ENCODE data around the gene NCAPD3.
A peak's percentile ranks its signal among the peaks of the same experiment; 100 is the strongest.
"Not testable (repeated sequence)": the region's sequence is repeated elsewhere in the genome, so short reads cannot be mapped to it uniquely, and the experiment has no call there.

NCAPD3 gene

GRCh38 chr11:134257101-134257500 lies 33.3 kb upstream of the NCAPD3 start:
- Histone ChIP-seq H3K27ac (no peak overlapping the region), H3K36me3 (ENCODE audit: insufficient read depth, low read length) (peaks cover 36% of the 10 kb centered on the region; the same call in 1 of the 2 replicates), H3K9ac (ENCODE audit: insufficient read length) (no peak overlapping the region), H3K9me3 (ENCODE audit: low read depth, low read length) (no peaks in the 10 kb centered on the region), H3K4me3 (no peak overlapping the region)
- TF ChIP-seq FOXP2 (optimal IDR thresholded peaks at IDR 0.05; ENCODE audit: control extremely low read depth, extremely low read length, insufficient read depth) (no peak), POLR2AphosphoS5 (IDR thresholded peaks at IDR 0.05; ENCODE audit: borderline replicate concordance, low read depth, low read length) (no peak), EZH2 (IDR thresholded peaks at IDR 0.05) (no peak)
- DNase-seq (ENCODE audit: low read depth, low spot score) = no peak

GRCh38 chr11:134255184-134255561 lies 31.4 kb upstream of the NCAPD3 start:
- DNase-seq (ENCODE audit: low read depth, low spot score); H3K4me3 ChIP-seq; H3K27ac ChIP-seq; H3K9ac ChIP-seq (ENCODE audit: insufficient read length); H3K9me3 ChIP-seq (ENCODE audit: low read depth, low read length): not testable (repeated sequence)
- H3K36me3 ChIP-seq (ENCODE audit: insufficient read depth, low read length) = peaks cover 22% of the 10 kb centered on the region; the same call in 1 of the 2 replicates

GRCh38 chr11:134254433-134255183 lies 30.8 kb upstream of the NCAPD3 start:
- Histone ChIP-seq H3K27ac (no peak overlapping the region), H3K4me3 (peak overlapping the region; percentile 93), H3K36me3 (ENCODE audit: insufficient read depth, low read length) (peaks cover 23% of the 10 kb centered on the region; the same call in 1 of the 2 replicates), H3K9me3 (ENCODE audit: low read depth, low read length) (no peaks in the 10 kb centered on the region), H3K9ac (ENCODE audit: insufficient read length) (peak overlapping the region; percentile 81)
- no peak for TF ChIP-seq POLR2AphosphoS5 (IDR thresholded peaks at IDR 0.05; ENCODE audit: borderline replicate concordance, low read depth, low read length)
- no peak for TF ChIP-seq EZH2 (IDR thresholded peaks at IDR 0.05)
- TF ChIP-seq FOXP2 (optimal IDR thresholded peaks at IDR 0.05; ENCODE audit: control extremely low read depth, extremely low read length, insufficient read depth) = no peak
- no peak for DNase-seq (ENCODE audit: low read depth, low spot score)

DNA sequence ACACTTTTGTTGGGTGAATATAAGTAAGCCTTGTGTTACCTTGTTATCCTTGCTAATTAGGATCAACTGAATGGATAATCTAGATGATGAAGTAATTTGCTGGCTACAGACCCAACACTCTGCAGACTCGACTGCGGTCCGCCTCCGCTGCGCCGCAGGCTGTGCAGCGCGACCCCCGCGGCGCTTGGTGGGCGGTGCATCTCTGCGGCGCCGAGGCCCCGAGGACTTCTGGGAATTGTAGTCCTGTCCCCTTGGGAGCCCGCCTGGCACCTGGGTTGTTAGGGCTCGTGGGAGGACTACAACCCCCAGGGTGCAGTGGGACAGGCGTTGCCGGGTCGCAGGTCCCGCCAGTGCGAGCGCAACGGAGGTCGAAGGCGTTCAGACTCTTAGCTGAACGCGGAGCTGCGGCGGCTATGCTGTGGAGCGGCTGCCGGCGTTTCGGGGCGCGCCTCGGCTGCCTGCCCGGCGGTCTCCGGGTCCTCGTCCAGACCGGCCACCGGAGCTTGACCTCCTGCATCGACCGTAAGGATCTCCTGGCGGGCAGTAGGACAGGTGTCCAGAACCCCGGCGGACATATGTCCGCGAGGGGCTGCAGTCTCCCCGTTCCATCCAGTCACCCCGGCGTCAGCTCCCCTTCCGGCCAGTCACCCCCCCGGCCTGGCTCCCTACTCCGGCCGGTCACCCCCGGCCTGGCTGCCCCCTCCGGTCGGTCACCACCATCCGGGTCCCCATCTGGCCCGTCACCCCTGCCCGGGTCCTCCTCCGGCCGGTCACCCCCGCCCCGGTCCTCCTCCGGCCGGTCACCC lies 29.6 kb upstream of the NCAPD3 start, which contains the start of the genes ACAD8 and THYN1:
TSS of gene ACAD8 (plus strand) at position 381 of the 806 bp plus-strand sequence. CDS start at position 414, 33 bp downstream.
TSS of gene THYN1 (minus strand) at position 165 of the 806 bp plus-strand sequence. CDS start 470 bp downstream, outside the sequence.
- no peak within 1 kb of the TSS for H3K27ac ChIP-seq
- H3K9me3 ChIP-seq (ENCODE audit: low read depth, low read length) = no peaks in the 10 kb centered on the region
- peaks cover 20% of the 10 kb centered on the region; the same call in 1 of the 2 replicates for H3K36me3 ChIP-seq (ENCODE audit: insufficient read depth, low read length)
- DNase-seq (ENCODE audit: low read depth, low spot score) = peak; percentile 91
- peak within 1 kb of the TSS; percentile 93 for H3K4me3 ChIP-seq
- TF ChIP-seq EZH2 (IDR thresholded peaks at IDR 0.05) = no peak
- no peak for TF ChIP-seq FOXP2 (optimal IDR thresholded peaks at IDR 0.05; ENCODE audit: control extremely low read depth, extremely low read length, insufficient read depth)
- TF ChIP-seq POLR2AphosphoS5 (IDR thresholded peaks at IDR 0.05; ENCODE audit: borderline replicate concordance, low read depth, low read length) = peak; percentile 92
- H3K9ac ChIP-seq (ENCODE audit: insufficient read length) = peak within 1 kb of the TSS; percentile 81

DNA sequence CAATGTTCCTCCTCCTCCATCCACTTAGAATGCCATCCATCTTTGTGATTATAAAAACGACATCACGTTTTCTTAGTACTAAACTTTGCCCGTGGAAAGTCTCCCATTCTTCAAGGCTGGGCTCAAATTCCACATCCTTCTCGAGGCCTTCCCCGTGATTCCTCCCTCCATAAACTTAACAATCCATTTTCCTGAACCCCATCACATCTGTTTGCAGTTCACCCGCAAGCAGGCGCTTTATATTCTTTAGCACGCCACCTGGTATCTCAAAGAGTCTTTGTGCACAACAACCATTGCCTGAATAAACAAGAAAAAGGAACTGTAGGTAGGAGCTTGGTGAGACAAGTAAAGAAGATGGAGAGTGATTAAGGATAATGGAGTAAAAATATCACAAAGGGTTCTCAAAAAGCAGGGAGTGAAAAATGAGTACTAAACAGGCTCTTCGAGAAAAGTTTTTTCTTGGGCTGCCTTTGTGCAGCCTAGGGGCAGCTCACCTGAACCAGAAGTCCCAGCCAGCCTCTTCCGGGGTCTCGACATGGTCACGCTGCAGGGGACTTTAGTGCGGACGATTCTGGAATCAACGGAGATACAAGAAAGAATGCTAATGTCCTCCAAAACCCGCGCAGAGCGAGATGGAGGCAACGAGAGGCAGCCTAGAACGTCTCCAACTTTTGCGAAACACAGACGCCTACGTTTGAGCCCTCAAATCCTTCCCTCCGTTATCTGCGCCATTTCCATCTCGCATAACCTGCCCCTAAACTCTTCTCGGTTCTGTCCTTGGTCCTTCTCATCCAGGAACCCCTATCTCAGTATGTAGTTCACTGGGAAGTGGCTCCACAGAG lies 28.8 kb upstream of the NCAPD3 start:
- Histone ChIP-seq H3K9me3 (ENCODE audit: low read depth, low read length) (no peaks in the 10 kb centered on the region), H3K9ac (ENCODE audit: insufficient read length) (peak overlapping the region; percentile 63), H3K4me3 (peak overlapping the region; percentile 93), H3K36me3 (ENCODE audit: insufficient read depth, low read length) (peaks cover 27% of the 10 kb centered on the region; the same call in 1 of the 2 replicates), H3K27ac (no peak overlapping the region)
- no peak for DNase-seq (ENCODE audit: low read depth, low spot score)
- TF ChIP-seq POLR2AphosphoS5 (IDR thresholded peaks at IDR 0.05; ENCODE audit: borderline replicate concordance, low read depth, low read length) (no peak), FOXP2 (optimal IDR thresholded peaks at IDR 0.05; ENCODE audit: control extremely low read depth, extremely low read length, insufficient read depth) (no peak), EZH2 (IDR thresholded peaks at IDR 0.05) (no peak)

DNA sequence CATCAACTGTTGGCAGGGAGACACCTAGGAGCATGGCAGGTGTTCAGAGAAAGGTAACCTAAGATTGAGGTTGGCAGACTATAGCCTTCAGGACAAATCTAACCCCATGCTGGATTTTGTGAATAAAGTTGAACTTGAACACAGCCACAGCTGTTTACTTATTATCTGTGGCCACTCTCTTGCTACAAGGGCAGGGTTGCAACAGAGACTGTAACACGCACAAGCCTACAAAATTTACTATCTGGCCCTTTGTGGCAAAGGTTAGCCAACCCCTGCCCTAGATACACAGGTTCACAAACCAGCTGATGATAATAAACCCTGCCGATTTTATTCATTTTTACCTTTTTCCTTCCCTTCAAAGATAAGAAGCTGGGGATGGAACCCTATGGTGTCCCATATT lies 26.9 kb upstream of the NCAPD3 start:
- Histone ChIP-seq H3K9me3 (ENCODE audit: low read depth, low read length) (no peaks in the 10 kb centered on the region), H3K36me3 (ENCODE audit: insufficient read depth, low read length) (peaks cover 32% of the 10 kb centered on the region; the same call in 1 of the 2 replicates), H3K27ac (no peak overlapping the region), H3K4me3 (no peak overlapping the region), H3K9ac (ENCODE audit: insufficient read length) (no peak overlapping the region)
- no peak for DNase-seq (ENCODE audit: low read depth, low spot score)
- TF ChIP-seq FOXP2 (optimal IDR thresholded peaks at IDR 0.05; ENCODE audit: control extremely low read depth, extremely low read length, insufficient read depth) (no peak), EZH2 (IDR thresholded peaks at IDR 0.05) (no peak), POLR2AphosphoS5 (IDR thresholded peaks at IDR 0.05; ENCODE audit: borderline replicate concordance, low read depth, low read length) (no peak)

DNA sequence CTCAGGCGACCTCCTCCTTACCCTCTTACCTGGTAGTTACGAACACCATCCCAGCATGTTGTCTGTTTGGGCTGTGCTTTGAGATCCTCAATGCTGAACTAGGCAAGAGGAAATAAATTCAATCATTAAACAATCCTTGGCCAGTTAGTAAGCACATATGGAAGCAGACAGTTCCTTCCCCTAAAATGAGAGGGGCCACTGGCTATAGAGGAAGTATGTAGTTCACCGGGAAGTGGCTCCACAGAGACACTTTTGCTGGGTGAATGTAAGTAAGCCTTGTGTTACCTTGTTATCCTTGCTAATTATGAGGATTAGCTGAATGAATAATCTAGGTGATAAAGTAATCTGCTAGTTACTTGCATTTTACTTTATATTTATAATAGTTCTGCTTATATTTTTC lies 26.5 kb upstream of the NCAPD3 start:
- H3K4me3 ChIP-seq = no peak overlapping the region
- no peak for DNase-seq (ENCODE audit: low read depth, low spot score)
- peaks cover 36% of the 10 kb centered on the region; the same call in 1 of the 2 replicates for H3K36me3 ChIP-seq (ENCODE audit: insufficient read depth, low read length)
- H3K9me3 ChIP-seq (ENCODE audit: low read depth, low read length) = no peaks in the 10 kb centered on the region
- no peak overlapping the region for H3K27ac ChIP-seq
- TF ChIP-seq EZH2 (IDR thresholded peaks at IDR 0.05) (no peak), POLR2AphosphoS5 (IDR thresholded peaks at IDR 0.05; ENCODE audit: borderline replicate concordance, low read depth, low read length) (no peak), FOXP2 (optimal IDR thresholded peaks at IDR 0.05; ENCODE audit: control extremely low read depth, extremely low read length, insufficient read depth) (no peak)
- H3K9ac ChIP-seq (ENCODE audit: insufficient read length) = no peak overlapping the region
